Trophoblast cell (in vitro differentiated cells and primary cell): ENCODE data around the gene AGBL1.

Experiments used
- DNase-seq, 2 donors: peaks; one replicate each; pipeline ENCODE4 v3.0.0-alpha.2; 2016
- H2AFZ ChIP-seq: 2 replicates; pipeline ENCODE4 v1.6.1; 2013; ENCODE audit warnings: low read length, moderate library complexity, mild to moderate bottlenecking; ENCODE audit not compliant: insufficient read depth, poor library complexity
- H2AK5ac ChIP-seq: 2 replicates; pipeline ENCODE4 v1.6.1; 2013; ENCODE audit warnings: mild to moderate bottlenecking, low read length
- H2BK120ac ChIP-seq: 2 replicates; pipeline ENCODE4 v1.6.1; 2013; ENCODE audit warnings: low read length, mild to moderate bottlenecking, moderate library complexity; ENCODE audit not compliant: insufficient read depth, poor library complexity
- H2BK12ac ChIP-seq: 2 replicates; pipeline ENCODE4 v1.6.1; 2013; ENCODE audit warnings: mild to moderate bottlenecking, low read length, moderate library complexity
- H2BK5ac ChIP-seq: 2 replicates; pipeline ENCODE4 v1.6.1; 2013; ENCODE audit warnings: low read length, low read depth, moderate library complexity, mild to moderate bottlenecking; ENCODE audit not compliant: poor library complexity
- H3K14ac ChIP-seq: 2 replicates; pipeline ENCODE4 v1.6.1; 2013; ENCODE audit warnings: mild to moderate bottlenecking, low read length
- H3K18ac ChIP-seq: 2 replicates; pipeline ENCODE4 v1.6.1; 2013; ENCODE audit warnings: mild to moderate bottlenecking, low read length
- H3K23ac ChIP-seq: 2 replicates; pipeline ENCODE4 v1.6.1; 2013; ENCODE audit warnings: low read length
- H3K27ac ChIP-seq: 2 replicates; pipeline ENCODE4 v1.5.1; 2013; ENCODE audit warnings: low read depth, mild to moderate bottlenecking, inconsistent platforms, low read length, moderate library complexity
- H3K27me3 ChIP-seq: 2 replicates; pipeline ENCODE4 v1.6.1; 2013; ENCODE audit warnings: inconsistent platforms, mild to moderate bottlenecking, low read length, moderate library complexity; ENCODE audit not compliant: insufficient read depth
- H3K36me3 ChIP-seq, 2 experiments: 1 replicate in 1 of 2; 2 replicates in 1 of 2; pipeline ENCODE4 v1.6.1; 2013; ENCODE audit warnings: low read length in 2 of 2, mild to moderate bottlenecking in 2 of 2, moderate library complexity in 1 of 2; ENCODE audit not compliant: insufficient read depth in 2 of 2, control insufficient read depth in 1 of 2
- H3K4ac ChIP-seq: 2 replicates; pipeline ENCODE4 v1.6.1; 2013; ENCODE audit warnings: low read depth, mild to moderate bottlenecking, low read length, moderate library complexity
- H3K4me1 ChIP-seq, 2 experiments: 1 replicate in 1 of 2; 2 replicates in 1 of 2; pipeline ENCODE4 v1.6.1; 2013; ENCODE audit warnings: low read length in 2 of 2, mild to moderate bottlenecking in 2 of 2, moderate library complexity in 1 of 2; ENCODE audit not compliant: insufficient read depth in 2 of 2, control insufficient read depth in 1 of 2
- H3K4me2 ChIP-seq: 2 replicates; pipeline ENCODE4 v1.6.1; 2013; ENCODE audit warnings: inconsistent platforms, mild to moderate bottlenecking, low read length, moderate library complexity
- H3K4me3 ChIP-seq: 2 replicates; pipeline ENCODE4 v1.5.1; 2013; ENCODE audit warnings: mild to moderate bottlenecking, low read depth, low read length, inconsistent platforms
- H3K79me1 ChIP-seq: one replicate; pipeline ENCODE4 v1.6.1; 2013; ENCODE audit warnings: low read length
- H3K79me2 ChIP-seq: 2 replicates; pipeline ENCODE4 v1.6.1; 2013; ENCODE audit warnings: low read length, mild to moderate bottlenecking; ENCODE audit not compliant: control insufficient read depth, insufficient read depth, poor library complexity
- H3K9ac ChIP-seq: 2 replicates; pipeline ENCODE4 v1.6.1; 2013; ENCODE audit warnings: mild to moderate bottlenecking, low read length
- H3K9me3 ChIP-seq: 2 replicates; pipeline ENCODE4 v1.6.1; 2013; ENCODE audit warnings: low read depth, mild to moderate bottlenecking, control low read depth, inconsistent platforms, low read length; ENCODE audit not compliant: insufficient read depth
- H4K12ac ChIP-seq: 2 replicates; pipeline ENCODE4 v1.6.1; 2013; ENCODE audit warnings: low read depth, mild to moderate bottlenecking, low read length, moderate library complexity
- H4K8ac ChIP-seq: 2 replicates; pipeline ENCODE4 v1.6.1; 2013; ENCODE audit warnings: low read depth, mild to moderate bottlenecking, low read length, moderate library complexity
- H4K91ac ChIP-seq: one replicate; pipeline ENCODE4 v1.6.1; 2013; ENCODE audit warnings: low read depth, mild to moderate bottlenecking, low read length, moderate library complexity
- WGBS: extraction: QIAGEN DNeasy Blood & Tissue Kit; methylation state at CpG from one replicate; pipeline ENCODE4 v1.1.7; 2013; ENCODE audit warnings: missing lambda C conversion rate; ENCODE audit not compliant: insufficient read length, insufficient coverage; ENCODE audit errors: extremely low coverage; 5-methylcytosine and 5-hydroxymethylcytosine counted together

AGBL1 gene

DNA sequence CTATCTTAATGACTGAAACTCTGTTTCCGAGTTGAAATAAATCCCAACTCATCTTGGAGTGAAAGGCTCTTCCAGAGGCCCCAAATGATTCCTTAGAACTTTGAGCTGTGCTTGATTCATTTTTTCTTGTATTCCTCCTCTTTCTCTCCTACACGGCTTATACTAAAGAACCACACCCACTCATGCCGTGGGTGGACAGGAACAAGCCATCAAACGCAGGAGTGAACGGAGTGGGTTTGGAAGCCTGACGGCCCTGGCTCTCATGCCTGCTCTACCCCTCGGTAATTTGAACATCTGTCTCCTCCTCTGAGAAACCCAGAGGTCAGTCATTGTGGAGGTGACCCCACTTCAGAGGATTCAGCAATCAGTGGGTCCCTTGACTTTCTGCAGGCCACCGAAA, 236.5 kb downstream of the AGBL1 start:
- no peaks in the 10 kb centered on the region for H3K9me3 ChIP-seq
- peak overlapping the region; percentile 13 for H3K9ac ChIP-seq
- H4K12ac ChIP-seq, result no peak overlapping the region
- H3K4ac ChIP-seq, result no peak overlapping the region
- H3K4me1 ChIP-seq, result peaks cover 3 to 6% of the 10 kb centered on the region in 2 experiments
- H2BK12ac ChIP-seq, result no peak overlapping the region
- no peak overlapping the region for H3K18ac ChIP-seq
- H3K4me3 ChIP-seq, result no peak overlapping the region
- H3K79me1 ChIP-seq, result no peaks in the 10 kb centered on the region
- H2BK120ac ChIP-seq, result no peak overlapping the region
- no peak overlapping the region for H3K23ac ChIP-seq
- no CpG with 5 or more reads among the region's 8 CpGs for WGBS
- no peak overlapping the region for H4K91ac ChIP-seq
- H3K79me2 ChIP-seq, result no peaks in the 10 kb centered on the region
- H2AFZ ChIP-seq, result no peak overlapping the region
- DNase-seq, result no peak
- H4K8ac ChIP-seq, result no peak overlapping the region
- H3K27me3 ChIP-seq, result no peaks in the 10 kb centered on the region
- no peak overlapping the region for H2AK5ac ChIP-seq
- no peaks in the 10 kb centered on the region for H3K36me3 ChIP-seq
- H2BK5ac ChIP-seq, result no peak overlapping the region
- no peak overlapping the region for H3K27ac ChIP-seq
- no peak overlapping the region for H3K4me2 ChIP-seq
- H3K14ac ChIP-seq, result no peak overlapping the region

GRCh38 chr15:86316726-86317383, 237.2 kb downstream of the AGBL1 start:
- no CpG with 5 or more reads among the region's 6 CpGs for WGBS

GRCh38 chr15:86317384-86317740, 237.7 kb downstream of the AGBL1 start:
- Histone ChIP-seq H3K4me3 (no peak overlapping the region), H3K9ac (no peak overlapping the region), H3K27ac (no peak overlapping the region), H3K14ac (no peak overlapping the region), H2AFZ (no peak overlapping the region), H3K18ac (no peak overlapping the region), H3K4me2 (no peak overlapping the region), H2BK120ac (no peak overlapping the region), H2AK5ac (no peak overlapping the region), H3K9me3 (no peaks in the 10 kb centered on the region), H3K27me3 (no peaks in the 10 kb centered on the region), H3K36me3 (no peaks in the 10 kb centered on the region), H3K79me1 (no peaks in the 10 kb centered on the region), H3K23ac (no peak overlapping the region), H4K8ac (no peak overlapping the region), H3K4me1 (peaks cover 3 to 6% of the 10 kb centered on the region in 2 experiments), H3K79me2 (no peaks in the 10 kb centered on the region), H2BK12ac (no peak overlapping the region), H4K91ac (no peak overlapping the region), H3K4ac (no peak overlapping the region), H2BK5ac (no peak overlapping the region), H4K12ac (no peak overlapping the region)
- no CpG with 5 or more reads among the region's 4 CpGs for WGBS
- DNase-seq, result no peak

More at GRCh38 chr15:86316726-86317383, 237.2 kb downstream of the AGBL1 start:
- Histone ChIP-seq H3K4me1 (peaks cover 3 to 6% of the 10 kb centered on the region in 2 experiments), H3K4me3 (no peak overlapping the region), H3K9me3 (no peaks in the 10 kb centered on the region), H4K8ac (no peak overlapping the region), H2AFZ (no peak overlapping the region), H4K91ac (no peak overlapping the region), H3K79me1 (no peaks in the 10 kb centered on the region), H3K18ac (no peak overlapping the region), H3K14ac (no peak overlapping the region), H3K23ac (no peak overlapping the region), H3K27ac (no peak overlapping the region), H3K4ac (no peak overlapping the region), H3K79me2 (no peaks in the 10 kb centered on the region), H2BK12ac (no peak overlapping the region), H2BK120ac (no peak overlapping the region), H3K4me2 (no peak overlapping the region), H3K27me3 (no peaks in the 10 kb centered on the region), H3K9ac (no peak overlapping the region), H3K36me3 (no peaks in the 10 kb centered on the region), H2BK5ac (no peak overlapping the region), H4K12ac (no peak overlapping the region), H2AK5ac (no peak overlapping the region)
- no peak for DNase-seq

DNA sequence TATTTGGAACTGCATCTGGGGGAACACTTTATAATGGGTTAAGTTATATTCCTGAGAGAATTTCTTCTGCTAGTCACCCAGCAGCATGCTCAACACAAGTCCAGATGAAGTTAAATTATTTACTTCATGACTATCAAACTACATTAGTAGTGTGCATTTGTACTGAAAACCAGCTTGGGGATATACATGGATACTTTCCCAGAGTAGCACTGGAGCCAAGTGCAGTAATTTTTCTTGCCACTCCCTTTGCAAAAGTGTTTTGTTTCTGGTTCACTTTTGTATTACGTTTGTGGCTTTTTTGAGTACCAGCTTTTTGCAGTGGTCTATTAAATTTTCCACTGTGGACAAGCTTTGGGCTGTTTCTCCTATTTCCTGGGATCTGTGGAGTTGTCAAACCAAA, 243.0 kb downstream of the AGBL1 start:
- WGBS, result no CpG with 5 or more reads among the region's 1 CpG
- no peak overlapping the region for H3K14ac ChIP-seq
- H3K9ac ChIP-seq, result no peak overlapping the region
- H2BK120ac ChIP-seq, result no peak overlapping the region
- H3K36me3 ChIP-seq, result no peaks in the 10 kb centered on the region
- no peaks in the 10 kb centered on the region for H3K79me1 ChIP-seq
- no peak overlapping the region for H3K27ac ChIP-seq
- no peak overlapping the region for H3K23ac ChIP-seq
- H3K18ac ChIP-seq, result no peak overlapping the region
- no peaks in the 10 kb centered on the region for H3K79me2 ChIP-seq
- H4K8ac ChIP-seq, result no peak overlapping the region
- H2AFZ ChIP-seq, result no peak overlapping the region
- H2BK5ac ChIP-seq, result no peak overlapping the region
- no peaks in the 10 kb centered on the region for H3K9me3 ChIP-seq
- no peaks in the 10 kb centered on the region for H3K27me3 ChIP-seq
- no peak overlapping the region for H2BK12ac ChIP-seq
- H3K4me1 ChIP-seq, result no peaks in the 10 kb centered on the region
- H3K4me2 ChIP-seq, result no peak overlapping the region
- H2AK5ac ChIP-seq, result no peak overlapping the region
- no peak overlapping the region for H3K4me3 ChIP-seq
- H3K4ac ChIP-seq, result no peak overlapping the region
- no peak for DNase-seq
- H4K12ac ChIP-seq, result no peak overlapping the region
- no peak overlapping the region for H4K91ac ChIP-seq
